Measurements from ENCODE around the gene UNC93B1.

UNC93B1 gene

GRCh38 chr11:68003846-68004550 lies at the start of gene UNC93B1:
TSS of gene UNC93B1 (minus strand) at chr11:68004097. CDS start at chr11:68004043, 54 bp downstream.
- peak; percentile 76 for DNase-seq

GRCh38 chr11:68053117-68053516 lies 49.2 kb upstream of the UNC93B1 start:
- DNase-seq, result no peak

- DNase-seq, result no peak
These were observed 48.4 kb upstream of the UNC93B1 start for GRCh38 chr11:68052137-68052873.

- no peak for DNase-seq
These were observed 47.6 kb upstream of the UNC93B1 start for GRCh38 chr11:68051191-68052136.

GRCh38 chr11:68050371-68050841 lies 46.5 kb upstream of the UNC93B1 start:
- no peak for DNase-seq

GRCh38 chr11:68049509-68050370 lies 45.8 kb upstream of the UNC93B1 start:
- DNase-seq, result no peak

- no peak for DNase-seq
These were observed 45.0 kb upstream of the UNC93B1 start for GRCh38 chr11:68048681-68049508.

GRCh38 chr11:68047437-68048290 lies 43.8 kb upstream of the UNC93B1 start:
- DNase-seq, result no peak

GRCh38 chr11:68044898-68045351 lies 41.0 kb upstream of the UNC93B1 start:
- DNase-seq, result no peak

GRCh38 chr11:68044145-68044813 lies 40.4 kb upstream of the UNC93B1 start:
- no peak for DNase-seq

GRCh38 chr11:68043349-68044144 lies 39.6 kb upstream of the UNC93B1 start:
- DNase-seq, result no peak

GRCh38 chr11:68043029-68043348 lies 39.1 kb upstream of the UNC93B1 start:
- DNase-seq, result no peak

- DNase-seq, result no peak
These were observed 38.5 kb upstream of the UNC93B1 start for GRCh38 chr11:68042219-68043028.

- DNase-seq, result no peak
These were observed 37.8 kb upstream of the UNC93B1 start for GRCh38 chr11:68041617-68042218.

- no peak for DNase-seq
These were observed 37.2 kb upstream of the UNC93B1 start for GRCh38 chr11:68040957-68041591.

GRCh38 chr11:68040101-68040956 lies 36.4 kb upstream of the UNC93B1 start:
- DNase-seq, result peak; percentile 38

All from stimulated activated CD4-positive, alpha-beta T cell treated with anti-CD3 and anti-CD28 coated beads, Interleukin-12 subunit alpha, Interleukin-12 subunit beta, amount 100 ng/mL, for 4 hours (primary cell).